ENCODE measurements around the gene SPDYE6. TPM values are rescaled to one million over a fixed set of nuclear protein-coding genes. Genes with fewer than 3 reads are reported as not detected.
A peak's percentile ranks its signal among the peaks of the same experiment; 100 is the strongest.
"Not testable (repeated sequence)": the region's sequence is repeated elsewhere in the genome, so short reads cannot be mapped to it uniquely, and the experiment has no call there.

SPDYE6 gene
- total and polyA plus RNA-seq, 7 experiments from 2014 or later = 0.14 to 0.51 (median 0.25) TPM; not detected in 4

- Mint-ChIP-seq H3K36me3 (peaks cover 0 to 6% (median 0%) of the 10 kb centered on the region in 5 donors), H3K4me3 (no peak overlapping the region), H3K27ac (no peak overlapping the region), H3K9me3 (peaks cover 0 to 2% (median 0%) of the 10 kb centered on the region in 11 donors), H3K4me1 (peaks cover 5 to 7% (median 6%) of the 10 kb centered on the region in 7 donors), H3K27me3 (no peaks in the 10 kb centered on the region)
- POLR2A ChIA-PET = interaction anchor here (1.2 kb wide), 1 partner anchor 24 kb away, joined by 3 read pairs; no protein-coding TSS in a partner anchor
- H3K4me1 ChIP-seq (ENCODE audit: control insufficient read depth in 2 of 2, insufficient read depth in 2 of 2, low read length in 2 of 2) = peaks cover 0 to 6% of the 10 kb centered on the region in 2 donors
- H3K4me3 ChIP-seq (ENCODE audit: low read length) = no peak overlapping the region
- H3K9me3 ChIP-seq (ENCODE audit: control insufficient read depth in 2 of 3, low read length in 3 of 3) = no peaks in the 10 kb centered on the region
- no peak overlapping the region for H3K27ac ChIP-seq (ENCODE audit: low read depth, low read length)
- peaks cover 0 to 8% (median 0%) of the 10 kb centered on the region in 3 experiments for H3K36me3 ChIP-seq (ENCODE audit: control insufficient read depth in 2 of 3, insufficient read depth in 3 of 3, low read length in 3 of 3)
- ATAC-seq (peak; percentile 84), DNase-seq (peak; percentile 37 to 72 (median 60))
- intact Hi-C loops (cut with micrococcal nuclease) = loop anchor here (1.0 to 5.0 kb wide), 2 partner anchors 112 to 849 kb away; no protein-coding TSS in a partner anchor
- CTCF ChIA-PET = interaction anchor here (0.9 to 1.6 kb wide), 7 partner anchors 14 to 848 kb away, joined by 3 to 5 read pairs (median 3); no protein-coding TSS in a partner anchor
- H3K27me3 ChIP-seq (ENCODE audit: control insufficient read depth in 2 of 2, insufficient read depth in 2 of 2, low read length in 2 of 2) = no peaks in the 10 kb centered on the region
These were observed 34.6 kb upstream of the SPDYE6 start for GRCh38 chr7:102390697-102391484.

- intact Hi-C loops (cut with micrococcal nuclease) = loop anchor here (1.0 to 5.0 kb wide), 2 partner anchors 111 to 848 kb away; no protein-coding TSS in a partner anchor
- POLR2A ChIA-PET = interaction anchor here (0.7 kb wide), 1 partner anchor 77 kb away, joined by 4 read pairs; no protein-coding TSS in a partner anchor
These were observed 33.6 kb upstream of the SPDYE6 start for GRCh38 chr7:102389810-102390209.

GRCh38 chr7:102387064-102387463 is 30.8 kb upstream of the SPDYE6 start:
- H3K9me3 Mint-ChIP-seq = peaks cover 0 to 2% (median 0%) of the 10 kb centered on the region in 11 donors
- CTCF ChIA-PET = interaction anchor here (0.8 kb wide), 1 partner anchor 108 kb away, joined by 6 read pairs; no protein-coding TSS in a partner anchor
- H3K4me1 ChIP-seq (ENCODE audit: control insufficient read depth in 2 of 2, insufficient read depth in 2 of 2, low read length in 2 of 2) = no peaks in the 10 kb centered on the region
- H3K36me3 ChIP-seq (ENCODE audit: control insufficient read depth in 2 of 3, insufficient read depth in 3 of 3, low read length in 3 of 3) = peaks cover 0 to 10% (median 3%) of the 10 kb centered on the region in 3 experiments
- no peak for ATAC-seq
- peaks cover 0 to 12% (median 5%) of the 10 kb centered on the region in 5 donors for H3K36me3 Mint-ChIP-seq
- H3K27ac ChIP-seq (ENCODE audit: low read depth, low read length) = no peak overlapping the region
- no peak overlapping the region for H3K4me3 Mint-ChIP-seq
- POLR2A ChIA-PET = interaction anchor here (0.6 to 1.6 kb wide), 2 partner anchors 9 to 68 kb away, joined by 3 to 10 read pairs; partner anchors contain the start of gene PRKRIP1
- H3K27ac Mint-ChIP-seq = peak overlapping the region in 3 of 9 donors; percentile 22 to 36 (median 23)
- no peak for DNase-seq
- intact Hi-C loops (cut with micrococcal nuclease) = no loop called here
- H3K27me3 Mint-ChIP-seq = no peaks in the 10 kb centered on the region
- no peaks in the 10 kb centered on the region for H3K9me3 ChIP-seq (ENCODE audit: control insufficient read depth in 2 of 3, low read length in 3 of 3)
- H3K4me1 Mint-ChIP-seq = peaks cover 0 to 6% (median 0%) of the 10 kb centered on the region in 7 donors
- H3K27me3 ChIP-seq (ENCODE audit: control insufficient read depth in 2 of 2, insufficient read depth in 2 of 2, low read length in 2 of 2) = no peaks in the 10 kb centered on the region
- H3K4me3 ChIP-seq (ENCODE audit: low read length) = no peak overlapping the region

More at GRCh38 chr7:102389810-102390209, 33.6 kb upstream of the SPDYE6 start:
- H3K4me3 Mint-ChIP-seq = no peak overlapping the region
- peaks cover 0 to 8% (median 0%) of the 10 kb centered on the region in 5 donors for H3K36me3 Mint-ChIP-seq
- no peaks in the 10 kb centered on the region for H3K4me1 ChIP-seq (ENCODE audit: control insufficient read depth in 2 of 2, insufficient read depth in 2 of 2, low read length in 2 of 2)
- no peak overlapping the region for H3K27ac ChIP-seq (ENCODE audit: low read depth, low read length)
- no peaks in the 10 kb centered on the region for H3K9me3 ChIP-seq (ENCODE audit: control insufficient read depth in 2 of 3, low read length in 3 of 3)
- CTCF ChIA-PET = interaction anchor here (0.7 to 2.5 kb wide), 2 partner anchors 79 to 110 kb away, joined by 5 to 12 read pairs; no protein-coding TSS in a partner anchor
- no peak overlapping the region for H3K4me3 ChIP-seq (ENCODE audit: low read length)
- peaks cover 0 to 6% (median 0%) of the 10 kb centered on the region in 7 donors for H3K4me1 Mint-ChIP-seq
- no peaks in the 10 kb centered on the region for H3K27me3 ChIP-seq (ENCODE audit: control insufficient read depth in 2 of 2, insufficient read depth in 2 of 2, low read length in 2 of 2)
- DNase-seq = no peak
- H3K27me3 Mint-ChIP-seq = no peaks in the 10 kb centered on the region
- H3K36me3 ChIP-seq (ENCODE audit: control insufficient read depth in 2 of 3, insufficient read depth in 3 of 3, low read length in 3 of 3) = peaks cover 0 to 8% (median 0%) of the 10 kb centered on the region in 3 experiments
- ATAC-seq = no peak
- peaks cover 0 to 2% (median 0%) of the 10 kb centered on the region in 11 donors for H3K9me3 Mint-ChIP-seq
- H3K27ac Mint-ChIP-seq = peak overlapping the region in 1 of 9 donors; percentile 6

- H3K27ac ChIP-seq (ENCODE audit: low read depth, low read length); ATAC-seq; H3K4me1 ChIP-seq (ENCODE audit: control insufficient read depth in 2 of 2, insufficient read depth in 2 of 2, low read length in 2 of 2); H3K27ac Mint-ChIP-seq; H3K27me3 Mint-ChIP-seq; H3K4me3 ChIP-seq (ENCODE audit: low read length); H3K9me3 ChIP-seq (ENCODE audit: control insufficient read depth in 2 of 3, low read length in 3 of 3); H3K9me3 Mint-ChIP-seq; H3K27me3 ChIP-seq (ENCODE audit: control insufficient read depth in 2 of 2, insufficient read depth in 2 of 2, low read length in 2 of 2); DNase-seq; H3K4me1 Mint-ChIP-seq; intact Hi-C loops (cut with micrococcal nuclease); H3K4me3 Mint-ChIP-seq; POLR2A ChIA-PET: not testable (repeated sequence)
- peaks cover 8 to 41% (median 16%) of the 10 kb centered on the region in 3 experiments for H3K36me3 ChIP-seq (ENCODE audit: control insufficient read depth in 2 of 3, insufficient read depth in 3 of 3, low read length in 3 of 3)
- peaks cover 7 to 37% (median 21%) of the 10 kb centered on the region in 5 donors for H3K36me3 Mint-ChIP-seq
- CTCF ChIA-PET = interaction anchor here (0.6 kb wide), 1 partner anchor 69 kb away, joined by 3 read pairs; no protein-coding TSS in a partner anchor
These were observed 25.6 kb upstream of the SPDYE6 start for GRCh38 chr7:102381696-102382425.

GRCh38 chr7:102380837-102381236 is 24.6 kb upstream of the SPDYE6 start:
- H3K27ac ChIP-seq (ENCODE audit: low read depth, low read length); intact Hi-C loops (cut with micrococcal nuclease); H3K4me3 ChIP-seq (ENCODE audit: low read length); H3K27ac Mint-ChIP-seq; H3K27me3 ChIP-seq (ENCODE audit: control insufficient read depth in 2 of 2, insufficient read depth in 2 of 2, low read length in 2 of 2); H3K9me3 ChIP-seq (ENCODE audit: control insufficient read depth in 2 of 3, low read length in 3 of 3); H3K4me1 ChIP-seq (ENCODE audit: control insufficient read depth in 2 of 2, insufficient read depth in 2 of 2, low read length in 2 of 2); DNase-seq; H3K4me3 Mint-ChIP-seq; POLR2A ChIA-PET; ATAC-seq; H3K4me1 Mint-ChIP-seq; H3K9me3 Mint-ChIP-seq; H3K27me3 Mint-ChIP-seq: not testable (repeated sequence)
- peaks cover 9 to 42% (median 16%) of the 10 kb centered on the region in 3 experiments for H3K36me3 ChIP-seq (ENCODE audit: control insufficient read depth in 2 of 3, insufficient read depth in 3 of 3, low read length in 3 of 3)
- CTCF ChIA-PET = interaction anchor here (0.6 kb wide), 1 partner anchor 71 kb away, joined by 3 read pairs; no protein-coding TSS in a partner anchor
- peaks cover 7 to 38% (median 22%) of the 10 kb centered on the region in 5 donors for H3K36me3 Mint-ChIP-seq

- CTCF ChIA-PET = no interaction called here
- H3K27me3 Mint-ChIP-seq = no peaks in the 10 kb centered on the region
These were observed 20.8 kb upstream of the SPDYE6 start for GRCh38 chr7:102376964-102377466.

More at GRCh38 chr7:102376964-102377466, 20.8 kb upstream of the SPDYE6 start:
- ATAC-seq (no peak), DNase-seq (no peak)
- H3K36me3 Mint-ChIP-seq = peaks cover 7 to 32% (median 26%) of the 10 kb centered on the region in 5 donors
- H3K4me1 ChIP-seq (ENCODE audit: control insufficient read depth in 2 of 2, insufficient read depth in 2 of 2, low read length in 2 of 2) = no peaks in the 10 kb centered on the region
- H3K27ac Mint-ChIP-seq = peak overlapping the region in 2 of 9 donors; percentile 18 to 61
- H3K4me3 Mint-ChIP-seq = no peak overlapping the region
- no peak overlapping the region for H3K27ac ChIP-seq (ENCODE audit: low read depth, low read length)
- H3K27me3 ChIP-seq (ENCODE audit: control insufficient read depth in 2 of 2, insufficient read depth in 2 of 2, low read length in 2 of 2) = no peaks in the 10 kb centered on the region
- H3K4me3 ChIP-seq (ENCODE audit: low read length) = no peak overlapping the region
- peaks cover 9 to 37% (median 13%) of the 10 kb centered on the region in 3 experiments for H3K36me3 ChIP-seq (ENCODE audit: control insufficient read depth in 2 of 3, insufficient read depth in 3 of 3, low read length in 3 of 3)
- H3K4me1 Mint-ChIP-seq = peaks cover 2 to 13% (median 10%) of the 10 kb centered on the region in 7 donors
- POLR2A ChIA-PET = no interaction called here
- intact Hi-C loops (cut with micrococcal nuclease) = no loop called here
- no peaks in the 10 kb centered on the region for H3K9me3 Mint-ChIP-seq
- H3K9me3 ChIP-seq (ENCODE audit: control insufficient read depth in 2 of 3, low read length in 3 of 3) = no peaks in the 10 kb centered on the region
